ENCODE results near the gene PROC.
A peak's percentile ranks its signal among the peaks of the same experiment; 100 is the strongest.

PROC gene

DNA sequence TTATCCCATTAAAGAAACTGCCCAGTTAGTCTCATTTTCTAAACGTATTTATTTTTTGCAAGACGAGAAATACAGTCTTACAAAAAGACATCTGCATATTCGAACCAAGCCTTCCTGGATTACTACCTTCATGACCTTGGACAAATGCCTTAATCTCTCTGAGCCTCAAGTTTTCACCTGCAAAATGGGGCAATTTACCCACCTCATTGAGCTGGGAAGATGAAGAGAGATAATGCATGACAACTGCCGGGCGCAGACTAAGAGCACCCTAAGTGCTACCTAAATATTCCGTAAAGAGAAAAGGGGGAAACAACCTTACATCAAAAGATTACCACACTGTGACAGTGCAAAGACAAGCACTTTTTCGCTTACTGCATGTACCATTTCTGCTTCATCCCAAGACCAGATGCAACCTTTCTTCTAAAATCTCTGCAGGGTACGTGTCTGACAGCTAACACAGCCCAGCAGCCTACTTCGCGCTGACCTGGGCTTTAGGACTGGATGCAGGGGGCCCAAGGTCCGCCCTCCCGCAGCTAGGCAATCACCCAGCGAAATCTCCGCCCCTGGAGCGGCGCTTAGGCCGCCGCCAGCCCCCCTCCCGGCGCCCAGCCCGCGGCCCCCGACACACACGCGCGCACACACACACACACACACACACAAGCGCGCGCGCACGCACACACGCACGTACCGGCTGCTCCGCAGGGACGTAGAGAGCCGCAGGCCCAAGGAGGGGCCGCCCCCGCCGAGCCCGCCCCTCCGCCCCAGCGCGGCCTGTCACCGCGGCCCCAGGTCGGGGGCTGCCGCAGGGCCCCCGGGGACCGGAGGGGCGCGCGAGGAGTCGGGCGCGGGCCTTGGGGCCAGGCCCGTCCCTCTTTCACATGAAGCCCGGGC lies 31.2 kb upstream of the PROC start:
- Histone ChIP-seq H3K14ac (ENCODE audit: low read length in 2 of 2) (peak overlapping the region; percentile 48 to 94), H3K9ac (ENCODE audit: low read length) (peak overlapping the region; percentile 97), H4K8ac (ENCODE audit: low read length) (peak overlapping the region; percentile 96), H2AFZ (ENCODE audit: low read depth, low read length) (peak overlapping the region; percentile 71), H3K18ac (ENCODE audit: low read depth in 1 of 2, low read length in 2 of 2) (peak overlapping the region; percentile 98 to 99), H3K27me3 (ENCODE audit: control insufficient read depth in 1 of 2, insufficient read depth in 1 of 2, low read length in 2 of 2) (no peaks in the 10 kb centered on the region), H3K4ac (ENCODE audit: low read depth in 1 of 2, low read length in 2 of 2) (peak overlapping the region; percentile 96 to 99), H3K79me1 (replicated peaks; ENCODE audit: low read length, poor library complexity, severe bottlenecking) (peaks cover 8% of the 10 kb centered on the region), H2BK120ac (ENCODE audit: low read depth, low read length) (peak overlapping the region; percentile 100), H3K23ac (ENCODE audit: low read length in 2 of 2) (peak overlapping the region in 1 of 2 experiments; percentile 98), H2AK5ac (ENCODE audit: low read length, severe bottlenecking) (no peak overlapping the region), H2BK15ac (ENCODE audit: low read depth, poor library complexity, severe bottlenecking) (peak overlapping the region; percentile 93), H3K9me3 (ENCODE audit: control insufficient read depth, low read length) (no peaks in the 10 kb centered on the region), H2BK12ac (ENCODE audit: low read length in 2 of 2) (peak overlapping the region in 1 of 2 experiments; percentile 39), H3K27ac (ENCODE audit: low read length, poor library complexity, severe bottlenecking) (peak overlapping the region; percentile 86), H2BK5ac (ENCODE audit: low read depth, low read length, poor library complexity, severe bottlenecking) (peak overlapping the region; percentile 97), H4K91ac (ENCODE audit: low read length) (peak overlapping the region; percentile 97), H3K4me3 (ENCODE audit: insufficient read depth in 1 of 2, low read depth in 1 of 2, low read length in 2 of 2) (peak overlapping the region; percentile 92 to 99), H3K4me1 (ENCODE audit: control insufficient read depth, insufficient read depth, low read depth, low read length) (peaks cover 4% of the 10 kb centered on the region), H3K4me2 (ENCODE audit: low read length, poor library complexity, severe bottlenecking) (peak overlapping the region; percentile 92), H3K36me3 (ENCODE audit: control insufficient read depth in 1 of 2, insufficient read depth in 2 of 2, low read depth in 1 of 2, low read length in 2 of 2) (no peaks in the 10 kb centered on the region)
- 4% methylated on average over 21 of the region's 58 CpGs for WGBS
- DNase-seq: peak; percentile 90

DNA sequence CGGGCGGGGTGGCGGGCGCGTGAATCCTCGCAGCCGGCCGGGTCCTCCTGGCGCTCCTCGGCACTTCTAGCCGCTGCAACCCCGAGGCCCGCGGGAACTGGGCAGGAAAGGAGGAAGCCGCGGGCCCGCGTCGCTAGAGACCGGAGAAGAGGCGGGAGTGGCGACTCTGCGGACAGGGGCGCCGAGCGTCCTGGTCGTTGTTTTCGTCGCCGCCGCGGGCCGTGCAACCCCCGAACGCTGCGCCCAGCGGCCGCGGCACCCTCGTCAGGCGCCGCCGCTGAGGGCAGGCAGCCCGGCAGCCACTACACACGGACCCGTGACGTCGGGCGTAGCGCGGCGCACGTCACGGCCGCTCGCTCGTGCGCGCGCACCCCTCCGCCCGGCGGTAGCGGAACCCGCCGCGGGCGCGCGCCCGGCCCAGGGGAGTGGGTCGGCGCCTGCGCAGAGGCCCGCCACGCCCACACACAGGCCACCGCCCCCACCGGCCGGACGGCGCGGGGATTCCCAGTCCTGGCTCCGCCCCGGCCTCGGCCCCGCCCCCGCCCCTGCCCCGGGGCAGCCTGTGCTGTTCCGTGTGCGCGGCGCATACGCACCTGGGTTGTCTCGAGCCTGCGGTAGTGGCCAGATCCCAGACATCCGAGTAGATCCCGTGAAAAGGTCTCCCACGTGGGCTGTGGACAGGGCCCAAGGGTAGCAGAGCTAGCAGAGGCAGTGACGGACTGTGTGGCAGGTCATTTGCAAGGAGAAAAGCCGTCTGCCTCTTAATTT lies 30.4 kb upstream of the PROC start, which contains the start of gene MAP3K2:
MAP3K2 (minus strand) TSS at position 321 of the 768 bp plus-strand sequence. CDS start 44,846 bp downstream, outside the sequence.
- H3K27me3 ChIP-seq (ENCODE audit: control insufficient read depth in 1 of 2, insufficient read depth in 1 of 2, low read length in 2 of 2): no peaks in the 10 kb centered on the region
- DNase-seq: peak; percentile 91
- peak within 1 kb of the TSS; percentile 94 to 100 for H3K14ac ChIP-seq (ENCODE audit: low read length in 2 of 2)
- peak within 1 kb of the TSS; percentile 92 for H3K4me2 ChIP-seq (ENCODE audit: low read length, poor library complexity, severe bottlenecking)
- WGBS: 1% methylated on average over 47 of the region's 100 CpGs
- H3K9ac ChIP-seq (ENCODE audit: low read length): peak within 1 kb of the TSS; percentile 97
- peak within 1 kb of the TSS; percentile 92 to 99 for H3K4me3 ChIP-seq (ENCODE audit: insufficient read depth in 1 of 2, low read depth in 1 of 2, low read length in 2 of 2)
- H2BK12ac ChIP-seq (ENCODE audit: low read length in 2 of 2): peak within 1 kb of the TSS in 1 of 2 experiments; percentile 77
- H3K4me1 ChIP-seq (ENCODE audit: control insufficient read depth, insufficient read depth, low read depth, low read length): peaks cover 4% of the 10 kb centered on the region
- peak within 1 kb of the TSS; percentile 71 for H2AFZ ChIP-seq (ENCODE audit: low read depth, low read length)
- peak within 1 kb of the TSS; percentile 97 for H2BK5ac ChIP-seq (ENCODE audit: low read depth, low read length, poor library complexity, severe bottlenecking)
- H3K18ac ChIP-seq (ENCODE audit: low read depth in 1 of 2, low read length in 2 of 2): peak within 1 kb of the TSS; percentile 98 to 99
- peak within 1 kb of the TSS; percentile 100 for H2BK120ac ChIP-seq (ENCODE audit: low read depth, low read length)
- H3K9me3 ChIP-seq (ENCODE audit: control insufficient read depth, low read length): no peaks in the 10 kb centered on the region
- H3K4ac ChIP-seq (ENCODE audit: low read depth in 1 of 2, low read length in 2 of 2): peak within 1 kb of the TSS; percentile 96 to 99
- peak within 1 kb of the TSS; percentile 93 for H2BK15ac ChIP-seq (ENCODE audit: low read depth, poor library complexity, severe bottlenecking)
- H2AK5ac ChIP-seq (ENCODE audit: low read length, severe bottlenecking): peak within 1 kb of the TSS; percentile 51
- H3K36me3 ChIP-seq (ENCODE audit: control insufficient read depth in 1 of 2, insufficient read depth in 2 of 2, low read depth in 1 of 2, low read length in 2 of 2): no peaks in the 10 kb centered on the region
- H3K27ac ChIP-seq (ENCODE audit: low read length, poor library complexity, severe bottlenecking): peak within 1 kb of the TSS; percentile 86
- peak within 1 kb of the TSS in 1 of 2 experiments; percentile 99 for H3K23ac ChIP-seq (ENCODE audit: low read length in 2 of 2)
- peak within 1 kb of the TSS; percentile 97 for H4K91ac ChIP-seq (ENCODE audit: low read length)
- peak within 1 kb of the TSS; percentile 96 for H4K8ac ChIP-seq (ENCODE audit: low read length)
- H3K79me1 ChIP-seq (replicated peaks; ENCODE audit: low read length, poor library complexity, severe bottlenecking): peaks cover 7% of the 10 kb centered on the region

DNA sequence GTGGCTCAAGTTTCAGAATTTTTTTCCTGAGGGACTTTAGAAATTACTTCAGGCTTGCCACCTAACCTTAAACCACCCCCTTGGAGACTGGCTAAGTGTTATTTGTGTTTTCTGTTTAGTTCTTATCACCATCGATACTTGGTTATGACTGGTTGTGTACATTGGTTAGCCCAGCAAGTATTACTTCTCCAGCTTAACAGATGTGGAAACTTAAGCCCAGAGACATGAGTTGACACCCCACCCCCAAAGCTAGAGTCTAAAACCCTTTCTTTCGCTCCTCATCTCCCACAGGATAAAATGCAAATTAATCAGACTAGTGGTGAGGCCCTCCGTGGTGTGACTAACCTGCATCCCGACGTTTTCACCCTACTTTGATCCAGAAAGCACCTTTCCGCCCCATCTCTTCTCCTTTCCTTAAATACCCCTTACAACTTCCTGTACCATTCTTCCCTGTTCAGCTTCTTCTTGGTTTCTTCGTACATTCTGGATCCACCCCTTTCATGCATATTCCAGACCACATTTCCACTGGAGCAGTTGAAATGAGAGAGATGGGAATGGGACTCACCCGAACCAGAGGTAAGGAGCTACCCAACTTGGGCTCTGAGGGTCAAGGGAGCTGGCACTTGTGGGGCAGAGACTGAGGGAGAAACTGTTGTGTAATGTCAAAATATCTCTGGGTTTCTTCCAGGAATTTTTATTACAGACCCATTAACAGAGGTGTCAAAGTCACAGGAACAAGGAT lies 29.6 kb upstream of the PROC start:
- peak overlapping the region; percentile 45 to 80 for H3K4me3 ChIP-seq (ENCODE audit: insufficient read depth in 1 of 2, low read depth in 1 of 2, low read length in 2 of 2)
- peak overlapping the region; percentile 3 for H2AFZ ChIP-seq (ENCODE audit: low read depth, low read length)
- no peak overlapping the region for H4K8ac ChIP-seq (ENCODE audit: low read length)
- peak overlapping the region in 1 of 2 experiments; percentile 55 for H3K18ac ChIP-seq (ENCODE audit: low read depth in 1 of 2, low read length in 2 of 2)
- no peak overlapping the region for H2BK15ac ChIP-seq (ENCODE audit: low read depth, poor library complexity, severe bottlenecking)
- no peak overlapping the region for H3K14ac ChIP-seq (ENCODE audit: low read length in 2 of 2)
- peak overlapping the region; percentile 44 for H3K4me2 ChIP-seq (ENCODE audit: low read length, poor library complexity, severe bottlenecking)
- no peaks in the 10 kb centered on the region for H3K36me3 ChIP-seq (ENCODE audit: control insufficient read depth in 1 of 2, insufficient read depth in 2 of 2, low read depth in 1 of 2, low read length in 2 of 2)
- H3K79me1 ChIP-seq (replicated peaks; ENCODE audit: low read length, poor library complexity, severe bottlenecking): peaks cover 5% of the 10 kb centered on the region
- no peak overlapping the region for H3K23ac ChIP-seq (ENCODE audit: low read length in 2 of 2)
- peak; percentile 85 for DNase-seq
- peak overlapping the region; percentile 22 for H2BK120ac ChIP-seq (ENCODE audit: low read depth, low read length)
- H3K27ac ChIP-seq (ENCODE audit: low read length, poor library complexity, severe bottlenecking): peak overlapping the region; percentile 35
- peak overlapping the region in 1 of 2 experiments; percentile 5 for H3K4ac ChIP-seq (ENCODE audit: low read depth in 1 of 2, low read length in 2 of 2)
- H2AK5ac ChIP-seq (ENCODE audit: low read length, severe bottlenecking): no peak overlapping the region
- no peaks in the 10 kb centered on the region for H3K9me3 ChIP-seq (ENCODE audit: control insufficient read depth, low read length)
- H3K9ac ChIP-seq (ENCODE audit: low read length): peak overlapping the region; percentile 95
- H2BK12ac ChIP-seq (ENCODE audit: low read length in 2 of 2): peak overlapping the region in 1 of 2 experiments; percentile 45
- H4K91ac ChIP-seq (ENCODE audit: low read length): no peak overlapping the region
- no peaks in the 10 kb centered on the region for H3K27me3 ChIP-seq (ENCODE audit: control insufficient read depth in 1 of 2, insufficient read depth in 1 of 2, low read length in 2 of 2)
- peaks cover 4% of the 10 kb centered on the region for H3K4me1 ChIP-seq (ENCODE audit: control insufficient read depth, insufficient read depth, low read depth, low read length)
- 42% methylated on average over 7 of the region's 8 CpGs for WGBS
- H2BK5ac ChIP-seq (ENCODE audit: low read depth, low read length, poor library complexity, severe bottlenecking): no peak overlapping the region
